ENCODE results near the gene WDR88. TPM values are rescaled to one million over a fixed set of nuclear protein-coding genes. Genes with fewer than 3 reads are reported as not detected.
"Not testable (repeated sequence)": the region's sequence is repeated elsewhere in the genome, so short reads cannot be mapped to it uniquely, and the experiment has no call there.

WDR88 gene
- total and polyA plus RNA-seq, 2 experiments from 2014 or later: not detected

- TF ChIP-seq, protein P1, sequence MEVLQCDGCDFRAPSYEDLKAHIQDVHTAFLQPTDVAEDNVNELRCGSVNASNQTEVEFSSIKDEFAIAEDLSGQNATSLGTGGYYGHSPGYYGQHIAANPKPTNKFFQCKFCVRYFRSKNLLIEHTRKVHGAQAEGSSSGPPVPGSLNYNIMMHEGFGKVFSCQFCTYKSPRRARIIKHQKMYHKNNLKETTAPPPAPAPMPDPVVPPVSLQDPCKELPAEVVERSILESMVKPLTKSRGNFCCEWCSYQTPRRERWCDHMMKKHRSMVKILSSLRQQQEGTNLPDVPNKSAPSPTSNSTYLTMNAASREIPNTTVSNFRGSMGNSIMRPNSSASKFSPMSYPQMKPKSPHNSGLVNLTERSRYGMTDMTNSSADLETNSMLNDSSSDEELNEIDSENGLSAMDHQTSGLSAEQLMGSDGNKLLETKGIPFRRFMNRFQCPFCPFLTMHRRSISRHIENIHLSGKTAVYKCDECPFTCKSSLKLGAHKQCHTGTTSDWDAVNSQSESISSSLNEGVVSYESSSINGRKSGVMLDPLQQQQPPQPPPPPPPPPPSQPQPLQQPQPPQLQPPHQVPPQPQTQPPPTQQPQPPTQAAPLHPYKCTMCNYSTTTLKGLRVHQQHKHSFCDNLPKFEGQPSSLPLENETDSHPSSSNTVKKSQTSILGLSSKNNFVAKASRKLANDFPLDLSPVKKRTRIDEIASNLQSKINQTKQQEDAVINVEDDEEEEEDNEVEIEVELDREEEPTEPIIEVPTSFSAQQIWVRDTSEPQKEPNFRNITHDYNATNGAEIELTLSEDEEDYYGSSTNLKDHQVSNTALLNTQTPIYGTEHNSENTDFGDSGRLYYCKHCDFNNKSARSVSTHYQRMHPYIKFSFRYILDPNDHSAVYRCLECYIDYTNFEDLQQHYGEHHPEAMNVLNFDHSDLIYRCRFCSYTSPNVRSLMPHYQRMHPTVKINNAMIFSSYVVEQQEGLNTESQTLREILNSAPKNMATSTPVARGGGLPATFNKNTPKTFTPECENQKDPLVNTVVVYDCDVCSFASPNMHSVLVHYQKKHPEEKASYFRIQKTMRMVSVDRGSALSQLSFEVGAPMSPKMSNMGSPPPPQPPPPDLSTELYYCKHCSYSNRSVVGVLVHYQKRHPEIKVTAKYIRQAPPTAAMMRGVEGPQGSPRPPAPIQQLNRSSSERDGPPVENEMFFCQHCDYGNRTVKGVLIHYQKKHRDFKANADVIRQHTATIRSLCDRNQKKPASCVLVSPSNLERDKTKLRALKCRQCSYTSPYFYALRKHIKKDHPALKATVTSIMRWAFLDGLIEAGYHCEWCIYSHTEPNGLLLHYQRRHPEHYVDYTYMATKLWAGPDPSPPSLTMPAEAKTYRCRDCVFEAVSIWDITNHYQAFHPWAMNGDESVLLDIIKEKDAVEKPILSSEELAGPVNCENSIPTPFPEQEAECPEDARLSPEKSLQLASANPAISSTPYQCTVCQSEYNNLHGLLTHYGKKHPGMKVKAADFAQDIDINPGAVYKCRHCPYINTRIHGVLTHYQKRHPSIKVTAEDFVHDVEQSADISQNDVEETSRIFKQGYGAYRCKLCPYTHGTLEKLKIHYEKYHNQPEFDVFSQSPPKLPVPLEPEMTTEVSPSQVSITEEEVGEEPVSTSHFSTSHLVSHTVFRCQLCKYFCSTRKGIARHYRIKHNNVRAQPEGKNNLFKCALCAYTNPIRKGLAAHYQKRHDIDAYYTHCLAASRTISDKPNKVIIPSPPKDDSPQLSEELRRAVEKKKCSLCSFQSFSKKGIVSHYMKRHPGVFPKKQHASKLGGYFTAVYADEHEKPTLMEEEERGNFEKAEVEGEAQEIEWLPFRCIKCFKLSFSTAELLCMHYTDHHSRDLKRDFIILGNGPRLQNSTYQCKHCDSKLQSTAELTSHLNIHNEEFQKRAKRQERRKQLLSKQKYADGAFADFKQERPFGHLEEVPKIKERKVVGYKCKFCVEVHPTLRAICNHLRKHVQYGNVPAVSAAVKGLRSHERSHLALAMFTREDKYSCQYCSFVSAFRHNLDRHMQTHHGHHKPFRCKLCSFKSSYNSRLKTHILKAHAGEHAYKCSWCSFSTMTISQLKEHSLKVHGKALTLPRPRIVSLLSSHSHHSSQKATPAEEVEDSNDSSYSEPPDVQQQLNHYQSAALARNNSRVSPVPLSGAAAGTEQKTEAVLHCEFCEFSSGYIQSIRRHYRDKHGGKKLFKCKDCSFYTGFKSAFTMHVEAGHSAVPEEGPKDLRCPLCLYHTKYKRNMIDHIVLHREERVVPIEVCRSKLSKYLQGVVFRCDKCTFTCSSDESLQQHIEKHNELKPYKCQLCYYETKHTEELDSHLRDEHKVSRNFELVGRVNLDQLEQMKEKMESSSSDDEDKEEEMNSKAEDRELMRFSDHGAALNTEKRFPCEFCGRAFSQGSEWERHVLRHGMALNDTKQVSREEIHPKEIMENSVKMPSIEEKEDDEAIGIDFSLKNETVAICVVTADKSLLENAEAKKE (CRISPR knock-in tag; IDR thresholded peaks at IDR 0.05): no peak
- TF ChIP-seq EZH2 (IDR thresholded peaks at IDR 0.05; ENCODE audit: low read depth, unreplicated experiment) (no peak), NANOG (IDR thresholded peaks at IDR 0.05; ENCODE audit: borderline replicate concordance) (no peak), ZNF114 (CRISPR knock-in tag; IDR thresholded peaks at IDR 0.05) (no peak)
These were observed 55.2 kb downstream of the WDR88 start (continued) for GRCh38 chr19:33187183-33187540.

- H3F3A ChIP-seq (replicated peaks; ENCODE audit: low read depth): 0 out of 2 replicates have a peak, but pooled peaks cover 3% of the 10 kb centered on the region
- ATAC-seq (no peak), DNase-seq (ENCODE audit: low spot score) (no peak)
- Mint-ChIP-seq H3K27me3 (ENCODE audit: insufficient read depth, low read depth, poor library complexity) (peaks cover 24% of the 10 kb centered on the region), H3K4me1 (peaks cover 10% of the 10 kb centered on the region), H3K36me3 (ENCODE audit: low read depth) (no peaks in the 10 kb centered on the region), H3K27ac (no peak overlapping the region), H3K9me3 (no peaks in the 10 kb centered on the region; the same call in 2 of the 3 replicates), H3K4me3 (no peak overlapping the region)
- H3K9me2 ChIP-seq (ENCODE audit: insufficient read depth): no peaks in the 10 kb centered on the region
- H3K79me2 ChIP-seq (replicated peaks; ENCODE audit: insufficient read depth): no peaks in the 10 kb centered on the region
- H2AFZ ChIP-seq: no peak overlapping the region
- no peaks in the 10 kb centered on the region for H4K20me1 ChIP-seq (replicated peaks; ENCODE audit: insufficient read depth)
- peaks cover 17% of the 10 kb centered on the region for H3K27me3 ChIP-seq (ENCODE audit: insufficient read depth)
- no peak overlapping the region for H3K4me3 ChIP-seq
- H3K4me1 ChIP-seq (ENCODE audit: insufficient read depth): peaks cover 6% of the 10 kb centered on the region
- TF ChIP-seq JUNB (IDR thresholded peaks at IDR 0.05; ENCODE audit: unreplicated experiment): no peak
- no peak for TF ChIP-seq POLR2AphosphoS5 (IDR thresholded peaks at IDR 0.05; ENCODE audit: low read depth)
- TF ChIP-seq ZNF331 (CRISPR knock-in tag; IDR thresholded peaks at IDR 0.05; ENCODE audit: low read depth): no peak
- no peak for TF ChIP-seq ETS1 (IDR thresholded peaks at IDR 0.05)
- no peak for TF ChIP-seq EZH2 (IDR thresholded peaks at IDR 0.05; ENCODE audit: low read depth, unreplicated experiment)
- no peak for TF ChIP-seq NANOG (IDR thresholded peaks at IDR 0.05; ENCODE audit: borderline replicate concordance)
- no peak for TF ChIP-seq STAT1 (IDR thresholded peaks at IDR 0.05; ENCODE audit: unreplicated experiment)
- H3K4me2 ChIP-seq: no peak overlapping the region
- no peak overlapping the region for H3K27ac ChIP-seq (ENCODE audit: low read depth)
- no peaks in the 10 kb centered on the region for H3K36me3 ChIP-seq (ENCODE audit: insufficient read depth)
These were observed 57.5 kb downstream of the WDR88 start for GRCh38 chr19:33189453-33189852.

GRCh38 chr19:33191092-33191491, 59.2 kb downstream of the WDR88 start:
- not testable (repeated sequence) for DNase-seq (ENCODE audit: low spot score); H3K4me3 Mint-ChIP-seq; H3K27ac Mint-ChIP-seq; H3K36me3 Mint-ChIP-seq (ENCODE audit: low read depth); H3F3A ChIP-seq (replicated peaks; ENCODE audit: low read depth); H3K9me3 Mint-ChIP-seq; H3K79me2 ChIP-seq (replicated peaks; ENCODE audit: insufficient read depth); H2AFZ ChIP-seq; H3K36me3 ChIP-seq (ENCODE audit: insufficient read depth); H4K20me1 ChIP-seq (replicated peaks; ENCODE audit: insufficient read depth); ATAC-seq; H3K4me3 ChIP-seq; H3K27ac ChIP-seq (ENCODE audit: low read depth); H3K4me2 ChIP-seq; H3K9me2 ChIP-seq (ENCODE audit: insufficient read depth)
- Mint-ChIP-seq H3K27me3 (ENCODE audit: insufficient read depth, low read depth, poor library complexity) (peaks cover 23% of the 10 kb centered on the region), H3K4me1 (peaks cover 10% of the 10 kb centered on the region)
- peaks cover 23% of the 10 kb centered on the region for H3K27me3 ChIP-seq (ENCODE audit: insufficient read depth)
- peaks cover 11% of the 10 kb centered on the region for H3K4me1 ChIP-seq (ENCODE audit: insufficient read depth)
